C4-2B (cell line): ENCODE measurements around the gene SMIM14.

ENCODE experiments used
- CTCF ChIP-seq: fragments of 450-650 bp; conservative IDR thresholded peaks from 2 replicates; pipeline ENCODE4 v1.5.1; 2017; ENCODE audit warnings: mild to moderate bottlenecking
- ZFX ChIP-seq: fragments of 450-650 bp; IDR thresholded peaks from 2 replicates; pipeline ENCODE4 v1.6.1; 2017

DNA sequence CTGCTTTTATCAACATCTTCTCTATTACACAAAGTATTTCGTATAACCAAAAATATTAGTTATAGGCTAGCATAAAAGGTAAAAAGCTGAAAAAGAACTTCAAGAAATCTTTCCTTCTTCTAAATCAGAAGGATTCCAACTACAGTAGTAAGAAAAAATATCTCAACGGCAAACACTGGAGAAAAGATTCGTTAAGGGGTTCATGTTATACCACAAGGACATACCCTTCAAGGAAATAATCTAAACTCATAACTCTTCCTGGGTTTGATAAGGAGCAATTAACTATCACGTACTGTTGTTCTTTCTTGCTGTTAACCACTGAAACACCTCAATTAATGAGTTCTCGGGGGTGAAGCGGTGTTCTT lies 1.5 kb downstream of the SMIM14 start:
- no peak for TF ChIP-seq CTCF
- no peak for TF ChIP-seq ZFX
